ENCODE data around the gene CENPB. TPM values are rescaled to one million over a fixed set of nuclear protein-coding genes. Genes with fewer than 3 reads are reported as not detected.

Gene CENPB
- total and polyA plus RNA-seq, 4 donors: 4.5 to 32.4 (median 25.4) TPM

- 90% methylated on average over 2 of the region's 2 CpGs for WGBS
- no peak for DNase-seq (ENCODE audit: low spot score)
- Histone ChIP-seq H3K9me3 (ENCODE audit: control insufficient read depth in 4 of 4, low read length in 3 of 4) (no peaks in the 10 kb centered on the region), H3K27ac (ENCODE audit: low read depth in 1 of 2, low read length in 2 of 2) (no peak overlapping the region), H3K36me3 (ENCODE audit: control insufficient read depth in 4 of 4, insufficient read depth in 3 of 4, low read depth in 1 of 4, low read length in 3 of 4) (no peaks in the 10 kb centered on the region), H3K9ac (ENCODE audit: low read depth in 1 of 2, low read length in 2 of 2) (no peak overlapping the region), H3K4me3 (ENCODE audit: low read depth in 1 of 3, low read length in 3 of 3) (no peak overlapping the region), H3K4me1 (ENCODE audit: control insufficient read depth in 4 of 4, insufficient read depth in 4 of 4, low read length in 3 of 4) (peaks cover 5 to 12% (median 7%) of the 10 kb centered on the region in 4 donors), H3K27me3 (ENCODE audit: control insufficient read depth in 4 of 4, insufficient read depth in 4 of 4, low read length in 3 of 4) (no peaks in the 10 kb centered on the region)
- no peak for TF ChIP-seq MAX (IDR thresholded peaks at IDR 0.05)
- TF ChIP-seq ZBTB33 (IDR thresholded peaks at IDR 0.05): no peak
- no peak for TF ChIP-seq EGR1 (IDR thresholded peaks at IDR 0.05; ENCODE audit: low read depth in 2 of 2)
- no peak for TF ChIP-seq RAD21 (IDR thresholded peaks at IDR 0.05)
- TF ChIP-seq TAF1 (conservative IDR thresholded peaks at IDR 0.05): no peak
- no peak for TF ChIP-seq FOXA2 (IDR thresholded peaks at IDR 0.05)
- no peak for TF ChIP-seq ATF3 (IDR thresholded peaks at IDR 0.05)
- no peak for TF ChIP-seq GABPA (IDR thresholded peaks at IDR 0.05 in 1 of 2, conservative IDR thresholded peaks at IDR 0.05 in 1 of 2)
- no peak for TF ChIP-seq JUND (IDR thresholded peaks at IDR 0.05)
- no peak for TF ChIP-seq CTCF (IDR thresholded peaks at IDR 0.05; ENCODE audit: low read depth, low read length, missing input control)
- TF ChIP-seq SP1 (IDR thresholded peaks at IDR 0.05): no peak
- no peak for TF ChIP-seq REST (IDR thresholded peaks at IDR 0.05)
- no peak for TF ChIP-seq FOXA1 (IDR thresholded peaks at IDR 0.05)
- TF ChIP-seq YY1 (IDR thresholded peaks at IDR 0.05): no peak
Observed at GRCh38 chr20:3743251-3743650, 43.3 kb downstream of the CENPB start.

GRCh38 chr20:3741836-3742458, 44.6 kb downstream of the CENPB start:
- WGBS: 86% methylated on average over 7 of the region's 7 CpGs
- H3K9ac ChIP-seq (ENCODE audit: low read depth in 1 of 2, low read length in 2 of 2): no peak overlapping the region
- no peak overlapping the region for H3K27ac ChIP-seq (ENCODE audit: low read depth in 1 of 2, low read length in 2 of 2)
- H3K9me3 ChIP-seq (ENCODE audit: control insufficient read depth in 4 of 4, low read length in 3 of 4): no peaks in the 10 kb centered on the region
- H3K27me3 ChIP-seq (ENCODE audit: control insufficient read depth in 4 of 4, insufficient read depth in 4 of 4, low read length in 3 of 4): no peaks in the 10 kb centered on the region
- no peaks in the 10 kb centered on the region for H3K36me3 ChIP-seq (ENCODE audit: control insufficient read depth in 4 of 4, insufficient read depth in 3 of 4, low read depth in 1 of 4, low read length in 3 of 4)
- no peak for TF ChIP-seq RXRA (IDR thresholded peaks at IDR 0.05)
- TF ChIP-seq SP1 (IDR thresholded peaks at IDR 0.05): no peak
- no peak for TF ChIP-seq GABPA (IDR thresholded peaks at IDR 0.05 in 1 of 2, conservative IDR thresholded peaks at IDR 0.05 in 1 of 2)
- no peak for TF ChIP-seq ATF3 (IDR thresholded peaks at IDR 0.05)
- no peak for TF ChIP-seq EGR1 (IDR thresholded peaks at IDR 0.05; ENCODE audit: low read depth in 2 of 2)
- no peak for TF ChIP-seq FOXA1 (IDR thresholded peaks at IDR 0.05)
- TF ChIP-seq TAF1 (conservative IDR thresholded peaks at IDR 0.05): no peak
- TF ChIP-seq MAX (IDR thresholded peaks at IDR 0.05): no peak
- TF ChIP-seq RAD21 (IDR thresholded peaks at IDR 0.05): no peak
- peaks cover 5 to 12% (median 9%) of the 10 kb centered on the region in 4 donors for H3K4me1 ChIP-seq (ENCODE audit: control insufficient read depth in 4 of 4, insufficient read depth in 4 of 4, low read length in 3 of 4)
- H3K4me3 ChIP-seq (ENCODE audit: low read depth in 1 of 3, low read length in 3 of 3): no peak overlapping the region
- DNase-seq (ENCODE audit: low spot score): no peak

All from liver (tissue), 9 donors.